GM23338 (cell line): Measurements from ENCODE around the gene STX1A. TPM values are rescaled to one million over a fixed set of nuclear protein-coding genes. Genes with fewer than 3 reads are reported as not detected.
A peak's percentile ranks its signal among the peaks of the same experiment; 100 is the strongest.

Experiments used
- ATAC-seq: fragments of 200-7000 bp; cut with Tn5 transposase; 3 replicates; pipeline ENCODE4 v1.9.1; 2020
- DNase-seq: peaks from one replicate; pipeline ENCODE4 v3.0.0-alpha.2; 2015; ENCODE audit warnings: low spot score
- H2AFZ ChIP-seq: fragments of 200-600 bp; sonication (generic); 2 replicates; pipeline ENCODE4 v1.8.0; 2016; ENCODE audit warnings: antibody characterized with exemption, mild to moderate bottlenecking, moderate library complexity
- H3F3A ChIP-seq: fragments of 200-600 bp; sonication (generic); replicated peaks from 2 replicates; pipeline ENCODE4 v1.8.0; 2017; ENCODE audit warnings: antibody characterized with exemption, mixed run types, low read depth
- H3K27ac ChIP-seq: fragments of 200-600 bp; sonication (generic); 2 replicates; pipeline ENCODE4 v1.6.1; 2016; ENCODE audit warnings: low read depth
- H3K27me3 ChIP-seq: fragments of 200-600 bp; sonication (generic); 2 replicates; pipeline ENCODE4 v1.8.0; 2016; ENCODE audit warnings: mild to moderate bottlenecking, mixed run types, moderate library complexity; ENCODE audit not compliant: insufficient read depth
- H3K36me3 ChIP-seq: fragments of 200-600 bp; sonication (generic); 2 replicates; pipeline ENCODE4 v1.8.0; 2016; ENCODE audit warnings: mild to moderate bottlenecking; ENCODE audit not compliant: insufficient read depth
- H3K4me1 ChIP-seq: fragments of 200-600 bp; sonication (generic); 2 replicates; pipeline ENCODE4 v1.8.0; 2016; ENCODE audit warnings: mild to moderate bottlenecking, moderate library complexity; ENCODE audit not compliant: insufficient read depth
- H3K4me2 ChIP-seq: fragments of 200-600 bp; sonication (generic); 2 replicates; pipeline ENCODE4 v1.7.1; 2017; ENCODE audit warnings: mixed run types
- H3K4me3 ChIP-seq: fragments of 200-600 bp; sonication (generic); 2 replicates; pipeline ENCODE4 v1.6.1; 2016; ENCODE audit warnings: mixed run types
- H3K79me2 ChIP-seq: fragments of 200-600 bp; sonication (generic); replicated peaks from 2 replicates; pipeline ENCODE4 v1.8.0; 2017; ENCODE audit warnings: mild to moderate bottlenecking; ENCODE audit not compliant: insufficient read depth
- H3K9me2 ChIP-seq: fragments of 200-600 bp; sonication (generic); 2 replicates; pipeline ENCODE4 v1.8.0; 2017; ENCODE audit not compliant: insufficient read depth
- H4K20me1 ChIP-seq: fragments of 200-600 bp; sonication (generic); replicated peaks from 2 replicates; pipeline ENCODE4 v1.8.0; 2017; ENCODE audit warnings: mild to moderate bottlenecking; ENCODE audit not compliant: insufficient read depth
- H3K27ac Mint-ChIP-seq: 2 replicates; pipeline ENCODE4 v1.8.0; 2020; ENCODE audit warnings: inconsistent platforms, mild to moderate bottlenecking, moderate library complexity, mixed read lengths
- H3K27me3 Mint-ChIP-seq: 3 replicates; pipeline ENCODE4 v1.8.0; 2022; ENCODE audit warnings: low read depth, mild to moderate bottlenecking, moderate library complexity, mixed read lengths, inconsistent platforms; ENCODE audit not compliant: insufficient read depth, poor library complexity
- H3K36me3 Mint-ChIP-seq: 3 replicates; pipeline ENCODE4 v1.8.0; 2021; ENCODE audit warnings: low read depth, mild to moderate bottlenecking, inconsistent platforms, moderate library complexity, mixed read lengths
- H3K4me1 Mint-ChIP-seq: 3 replicates; pipeline ENCODE4 v1.8.0; 2020; ENCODE audit warnings: mild to moderate bottlenecking, inconsistent platforms, mixed read lengths
- H3K4me3 Mint-ChIP-seq: 3 replicates; pipeline ENCODE4 v1.8.0; 2021; ENCODE audit warnings: moderate library complexity, mild to moderate bottlenecking, inconsistent platforms, mixed read lengths
- H3K9me3 Mint-ChIP-seq: 3 replicates; pipeline ENCODE4 v1.8.0; 2020; ENCODE audit warnings: moderate library complexity, mild to moderate bottlenecking, inconsistent platforms, mixed read lengths
- CREB1 ChIP-seq: fragments of 250-450 bp; sonication (Bioruptor Pico); IDR thresholded peaks from 2 replicates; pipeline ENCODE4 v1.5.0; 2020; ENCODE audit warnings: low read depth, mild to moderate bottlenecking, moderate library complexity
- CTCF ChIP-seq, 2 experiments: fragments of 200-600 bp in 1 of 2; sonication (generic) in 1 of 2; conservative IDR thresholded peaks; 2 replicates each; pipeline versions ENCODE4 v1.5.1 to v1.6.1; 2016 to 2017; ENCODE audit warnings: antibody characterized with exemption in 2 of 2, low read depth in 2 of 2, mild to moderate bottlenecking in 2 of 2, moderate library complexity in 1 of 2
- EZH2phosphoT487 ChIP-seq: fragments of 200-600 bp; sonication (generic); IDR thresholded peaks from one replicate; pipeline ENCODE4 v1.8.1; 2018; ENCODE audit warnings: antibody characterized with exemption; ENCODE audit not compliant: unreplicated experiment
- JUNB ChIP-seq: IDR thresholded peaks from one replicate; pipeline ENCODE4 v1.6.1; 2016; ENCODE audit warnings: antibody characterized with exemption; ENCODE audit not compliant: unreplicated experiment
- REST ChIP-seq: IDR thresholded peaks from one replicate; pipeline ENCODE4 v1.6.1; 2018; ENCODE audit warnings: antibody characterized with exemption; ENCODE audit not compliant: unreplicated experiment
- STAT1 ChIP-seq: IDR thresholded peaks from one replicate; pipeline ENCODE4 v1.6.1; 2016; ENCODE audit warnings: antibody characterized with exemption; ENCODE audit not compliant: unreplicated experiment
- ZNF462 ChIP-seq: fragments of 250-450 bp; sonication (Bioruptor Pico); IDR thresholded peaks from 2 replicates; pipeline ENCODE4 v1.5.0; 2020; ENCODE audit warnings: mild to moderate bottlenecking, moderate library complexity
- polyA plus RNA-seq: library from polyadenylated mRNA; unstranded; fragments of >200 nt; fragmentation: Nextera tagmentation; extraction: Ambion mirVana; gene quantifications from 2 replicates; pipeline ENCODE4 v1.2.1, GENCODE V29; 2016
- total RNA-seq: library from RNA; depleted of rRNA; stranded (reverse); fragments of >200 nt; shearing (Covaris generic); gene quantifications from 2 replicates; pipeline ENCODE4 v1.2.3, GENCODE V29; 2014

The STX1A gene
- total and polyA plus RNA-seq, 2 experiments from 2014 or later: 9.1 to 19.8 TPM

GRCh38 chr7:73682745-73683055 lies 36.8 kb downstream of the STX1A start:
- H2AFZ ChIP-seq: peak overlapping the region; percentile 88; the same call in 1 of the 2 replicates
- peak overlapping the region; percentile 94 for H3K27ac Mint-ChIP-seq
- H3K4me2 ChIP-seq: peak overlapping the region; percentile 92
- TF ChIP-seq ZNF462 (CRISPR knock-in tag) (no peak), CTCF (conservative IDR thresholded peaks at IDR 0.05; ENCODE audit: low read depth in 2 of 2) (no peak)
- H3K27ac ChIP-seq: no peak overlapping the region
- peak overlapping the region; percentile 95 for H3K4me3 Mint-ChIP-seq
- no peak for DNase-seq
- peak; percentile 21; the same call in 2 of the 3 replicates for ATAC-seq
- H3K9me2 ChIP-seq: no peaks in the 10 kb centered on the region
- H3K79me2 ChIP-seq: peaks cover 77% of the 10 kb centered on the region
- peaks cover 9% of the 10 kb centered on the region for H3K36me3 ChIP-seq
- peaks cover 13% of the 10 kb centered on the region for H3K27me3 Mint-ChIP-seq
- H3K4me1 Mint-ChIP-seq: peaks cover 17% of the 10 kb centered on the region
- no peaks in the 10 kb centered on the region; the same call in 2 of the 3 replicates for H3K9me3 Mint-ChIP-seq
- H3K4me3 ChIP-seq: peak overlapping the region; percentile 100
- no peaks in the 10 kb centered on the region for H3K27me3 ChIP-seq
- H3K36me3 Mint-ChIP-seq: peaks cover 32% of the 10 kb centered on the region
- peaks cover 14% of the 10 kb centered on the region for H4K20me1 ChIP-seq
- peaks cover 9% of the 10 kb centered on the region for H3K4me1 ChIP-seq
- H3F3A ChIP-seq: no peaks in the 10 kb centered on the region

- H3K79me2 ChIP-seq: peaks cover 61% of the 10 kb centered on the region
- ATAC-seq: no peak
- peak overlapping the region; percentile 95 for H3K4me3 Mint-ChIP-seq
- peaks cover 17% of the 10 kb centered on the region for H3K4me1 Mint-ChIP-seq
- H3F3A ChIP-seq: no peaks in the 10 kb centered on the region
- no peaks in the 10 kb centered on the region for H3K27me3 ChIP-seq
- H2AFZ ChIP-seq: no peak overlapping the region
- no peak overlapping the region for H3K27ac Mint-ChIP-seq
- no peaks in the 10 kb centered on the region for H3K9me2 ChIP-seq
- H3K4me1 ChIP-seq: peaks cover 9% of the 10 kb centered on the region
- peaks cover 14% of the 10 kb centered on the region for H3K27me3 Mint-ChIP-seq
- DNase-seq: no peak
- H3K36me3 Mint-ChIP-seq: peaks cover 23% of the 10 kb centered on the region
- no peak overlapping the region for H3K27ac ChIP-seq
- peaks cover 5% of the 10 kb centered on the region for H4K20me1 ChIP-seq
- H3K36me3 ChIP-seq: peaks cover 3% of the 10 kb centered on the region; the same call in 1 of the 2 replicates
- H3K4me2 ChIP-seq: peak overlapping the region; percentile 92; the same call in 1 of the 2 replicates
- H3K9me3 Mint-ChIP-seq: no peaks in the 10 kb centered on the region; the same call in 2 of the 3 replicates
- peak overlapping the region; percentile 100; the same call in 1 of the 2 replicates for H3K4me3 ChIP-seq
- TF ChIP-seq CREB1 (CRISPR knock-in tag): no peak
- TF ChIP-seq JUNB: no peak
- TF ChIP-seq STAT1: no peak
- TF ChIP-seq REST: no peak
- TF ChIP-seq CTCF (conservative IDR thresholded peaks at IDR 0.05; ENCODE audit: low read depth in 2 of 2): no peak
- TF ChIP-seq EZH2phosphoT487: no peak
These were observed 38.4 kb downstream of the STX1A start for GRCh38 chr7:73681031-73681430.
